Endothelial cell of hepatic sinusoid (primary cell): ENCODE measurements around the gene ZSCAN5A.
"Not testable (repeated sequence)": the region's sequence is repeated elsewhere in the genome, so short reads cannot be mapped to it uniquely, and the experiment has no call there.

Experiments used
- in situ Hi-C: cut with HindIII; loops from 2 replicates; pipeline ENCODE4 v1.10.0; 2017; ENCODE audit warnings: low sequenced_read_pairs

The ZSCAN5A gene, protein sequence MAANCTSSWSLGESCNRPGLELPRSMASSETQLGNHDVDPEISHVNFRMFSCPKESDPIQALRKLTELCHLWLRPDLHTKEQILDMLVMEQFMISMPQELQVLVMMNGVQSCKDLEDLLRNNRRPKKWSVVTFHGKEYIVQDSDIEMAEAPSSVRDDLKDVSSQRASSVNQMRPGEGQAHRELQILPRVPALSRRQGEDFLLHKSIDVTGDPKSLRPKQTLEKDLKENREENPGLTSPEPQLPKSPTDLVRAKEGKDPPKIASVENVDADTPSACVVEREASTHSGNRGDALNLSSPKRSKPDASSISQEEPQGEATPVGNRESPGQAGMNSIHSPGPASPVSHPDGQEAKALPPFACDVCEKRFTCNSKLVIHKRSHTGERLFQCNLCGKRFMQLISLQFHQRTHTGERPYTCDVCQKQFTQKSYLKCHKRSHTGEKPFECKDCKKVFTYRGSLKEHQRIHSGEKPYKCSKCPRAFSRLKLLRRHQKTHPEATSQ

DNA sequence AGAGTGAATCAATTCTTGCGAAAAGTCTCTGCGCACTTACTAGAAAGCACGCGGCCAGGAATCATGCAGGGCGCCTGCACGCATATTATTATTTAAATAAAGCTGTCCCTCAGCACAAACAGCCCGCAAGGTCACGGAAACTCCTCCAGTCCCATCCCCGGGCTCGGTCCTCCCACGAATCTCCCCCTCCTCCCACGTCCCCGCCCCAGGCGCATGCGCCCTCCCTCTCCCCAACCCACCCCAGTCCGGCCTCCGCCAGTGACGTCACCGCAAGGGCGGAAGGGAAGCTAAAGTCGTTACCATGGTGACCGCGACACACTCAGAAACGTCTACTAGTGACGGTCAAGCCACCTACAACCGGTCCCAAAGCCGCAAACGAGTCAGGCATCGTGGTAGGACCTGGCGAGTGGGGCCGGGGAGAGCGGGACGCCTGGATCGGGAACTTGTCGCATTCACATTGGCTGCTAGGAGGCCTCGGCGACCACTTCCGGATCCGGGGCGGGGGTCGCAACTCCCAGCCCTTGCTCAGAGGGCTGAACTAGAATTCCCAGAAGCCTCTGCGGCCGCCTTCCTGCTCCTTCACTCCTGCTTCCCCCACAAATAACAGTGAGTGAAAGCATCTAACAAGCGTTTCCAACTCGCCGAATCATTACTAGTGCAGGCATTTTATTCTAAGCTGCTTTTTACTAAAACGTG lies at the start of gene ZSCAN5A:
TSS of gene ZSCAN5A (minus strand) at position 459 of the 696 bp plus-strand sequence. CDS start 89,793 bp downstream, outside the sequence.
- in situ Hi-C loops = no loop called here

DNA sequence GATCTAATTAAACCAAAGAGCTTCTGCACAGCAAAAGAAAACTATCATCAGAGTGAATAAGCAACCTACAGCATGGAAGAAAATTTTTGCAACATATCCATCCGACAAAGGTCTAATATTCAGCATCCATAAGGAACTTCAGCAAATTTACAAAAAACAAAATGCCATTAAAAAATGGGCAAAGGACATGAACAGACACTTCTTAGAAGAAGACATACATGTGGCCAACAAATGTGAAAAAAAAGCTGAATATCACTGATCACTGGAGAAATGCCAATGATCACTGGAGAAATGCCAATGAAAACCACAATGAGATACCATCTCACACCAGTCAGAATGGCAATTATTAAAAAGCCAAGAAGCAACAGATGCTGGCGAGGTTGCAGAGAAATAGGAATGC lies 46.2 kb upstream of the ZSCAN5A start:
- in situ Hi-C loops = no loop called here

DNA sequence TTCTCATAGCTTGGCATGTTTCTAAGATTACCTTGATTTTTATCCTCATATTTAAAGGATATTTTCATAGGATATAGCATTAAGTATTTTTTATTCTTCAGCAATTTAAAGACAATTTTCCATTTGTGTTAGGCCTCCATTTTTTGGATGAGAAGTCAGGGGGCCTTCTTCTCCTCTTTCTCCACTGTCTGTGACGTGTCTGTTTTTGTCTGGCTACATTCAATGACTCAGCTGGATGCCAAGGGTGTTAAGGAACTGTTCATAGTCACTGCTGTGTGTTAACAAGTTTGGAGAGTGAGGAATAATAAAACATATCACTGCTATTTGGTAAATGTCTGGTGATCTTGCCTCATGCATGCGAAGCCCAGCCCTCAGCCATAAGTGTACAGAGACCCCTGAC lies 42.3 kb upstream of the ZSCAN5A start:
- in situ Hi-C loops = no loop called here

DNA sequence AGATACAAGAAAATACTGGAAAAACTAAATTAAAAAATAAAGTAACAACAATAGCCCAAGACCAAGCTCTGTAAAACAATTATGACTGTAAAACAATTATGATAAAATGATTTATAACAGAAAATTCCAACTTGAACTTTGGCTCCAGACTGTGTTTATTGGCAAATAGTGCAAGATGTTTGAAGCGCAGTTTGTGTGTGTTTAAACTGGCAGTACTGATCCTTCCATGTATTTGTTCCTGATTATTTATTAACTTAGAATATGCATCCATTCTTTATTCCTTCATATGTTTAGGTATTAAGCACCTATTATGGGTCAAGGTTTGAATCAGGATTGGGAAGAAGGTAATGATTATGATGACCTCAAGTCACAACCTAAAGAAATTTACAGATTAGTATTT lies 40.9 kb upstream of the ZSCAN5A start:
- in situ Hi-C loops = no loop called here

DNA sequence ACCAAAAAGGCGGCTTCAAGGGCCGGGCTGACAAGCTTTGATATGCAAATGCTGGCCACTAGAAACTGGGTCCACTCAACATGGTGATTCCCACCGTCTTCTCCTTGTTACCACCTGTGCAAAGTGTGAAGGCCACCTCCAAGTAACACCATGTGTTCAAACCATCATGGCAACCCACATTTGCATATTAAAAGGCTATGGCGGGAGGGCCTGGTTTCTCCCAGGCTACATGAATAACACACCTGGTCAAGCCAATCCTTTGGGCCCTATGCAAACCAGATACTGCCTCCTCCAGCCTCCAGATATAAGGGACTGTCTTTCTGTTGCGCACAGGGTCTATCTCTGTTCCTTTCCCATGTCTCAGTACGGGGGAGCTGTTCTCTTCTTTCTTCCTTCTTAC lies 36.6 kb upstream of the ZSCAN5A start:
- in situ Hi-C loops = no loop called here

DNA sequence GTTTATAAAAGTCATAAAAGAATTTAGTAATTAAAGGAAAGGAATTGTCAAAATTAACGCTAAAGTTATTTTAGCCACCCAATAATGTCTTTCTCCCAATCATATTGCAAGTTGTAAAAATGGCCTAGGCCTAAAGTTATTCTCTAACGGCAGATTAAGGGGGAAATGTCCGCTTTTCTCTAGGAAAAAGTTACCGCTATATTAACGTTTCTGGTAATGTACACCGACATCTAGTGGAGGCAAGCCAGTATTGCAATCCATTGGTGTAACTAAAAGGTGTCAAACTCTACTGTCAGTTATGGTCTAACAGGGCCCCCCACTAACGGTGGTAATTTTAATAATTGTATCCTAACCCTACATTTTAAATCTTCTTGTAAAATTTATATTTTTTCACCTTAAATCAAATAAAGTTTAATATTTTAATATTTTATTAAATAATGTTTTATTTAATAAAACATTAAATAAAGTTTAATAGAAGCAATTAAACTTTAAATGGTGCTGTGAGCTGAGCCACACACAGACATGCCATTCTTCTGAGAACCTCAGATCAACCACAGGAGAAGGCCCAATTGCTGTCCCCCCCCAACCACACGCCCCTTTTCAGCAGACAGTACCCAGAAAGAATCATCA lies 35.9 kb upstream of the ZSCAN5A start:
- in situ Hi-C loops = no loop called here

DNA sequence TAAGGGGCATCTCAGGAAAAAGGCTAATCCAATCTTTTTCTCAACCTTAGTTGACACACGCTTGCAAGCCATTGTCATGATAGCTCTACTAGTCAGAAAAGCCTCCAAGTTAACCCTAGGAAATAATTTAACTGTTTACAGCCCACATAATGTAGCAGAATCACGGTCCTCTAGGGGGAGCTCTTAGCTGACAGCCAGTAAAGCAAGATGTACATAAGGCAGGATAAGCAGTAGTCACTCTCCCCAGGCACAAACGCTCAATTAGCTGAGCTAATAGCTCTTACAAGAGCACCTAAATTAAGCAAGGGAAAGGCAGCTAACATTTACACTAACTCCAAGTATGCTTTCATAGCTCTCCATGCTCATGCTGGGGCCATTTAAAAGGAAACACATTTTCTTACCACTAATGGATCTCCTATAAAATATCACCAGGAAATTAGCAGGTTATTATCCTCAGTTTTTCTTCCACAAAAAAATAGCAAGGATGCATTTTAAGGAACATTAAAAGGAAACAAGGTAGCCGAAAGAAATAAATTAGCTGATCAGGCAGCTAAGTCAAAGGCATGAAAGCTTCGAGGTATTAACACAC lies 33.7 kb upstream of the ZSCAN5A start:
- in situ Hi-C loops = no loop called here

DNA sequence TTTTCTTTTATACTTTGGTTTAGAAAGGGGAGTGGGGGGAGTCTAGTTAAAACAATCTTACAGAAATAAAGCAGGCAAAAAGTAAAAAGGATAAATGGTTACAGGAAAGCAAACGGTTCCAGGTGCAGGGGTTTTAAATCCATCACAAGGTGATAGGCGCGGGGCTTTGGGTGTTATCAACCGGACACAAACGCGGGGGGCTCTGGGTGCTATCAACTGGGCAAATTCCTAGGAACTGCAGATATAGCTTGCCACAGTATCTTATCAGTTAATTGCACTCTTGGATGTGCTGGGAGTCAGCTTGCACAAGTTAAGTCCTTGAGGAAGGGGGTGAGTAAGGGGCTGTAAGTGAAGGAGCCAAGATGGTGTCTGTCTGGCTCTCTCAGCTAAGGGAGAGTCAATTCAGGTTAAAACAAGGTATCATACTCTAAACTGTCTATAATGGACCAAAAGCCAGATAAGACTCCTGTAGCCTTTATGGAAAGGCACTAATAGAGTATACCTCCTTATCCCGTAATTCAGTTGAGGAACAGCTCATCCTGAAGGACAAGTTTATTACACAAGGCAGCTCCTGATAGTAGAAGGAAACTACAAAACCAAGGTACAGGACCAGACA lies 32.6 kb upstream of the ZSCAN5A start:
- in situ Hi-C loops = no loop called here

DNA sequence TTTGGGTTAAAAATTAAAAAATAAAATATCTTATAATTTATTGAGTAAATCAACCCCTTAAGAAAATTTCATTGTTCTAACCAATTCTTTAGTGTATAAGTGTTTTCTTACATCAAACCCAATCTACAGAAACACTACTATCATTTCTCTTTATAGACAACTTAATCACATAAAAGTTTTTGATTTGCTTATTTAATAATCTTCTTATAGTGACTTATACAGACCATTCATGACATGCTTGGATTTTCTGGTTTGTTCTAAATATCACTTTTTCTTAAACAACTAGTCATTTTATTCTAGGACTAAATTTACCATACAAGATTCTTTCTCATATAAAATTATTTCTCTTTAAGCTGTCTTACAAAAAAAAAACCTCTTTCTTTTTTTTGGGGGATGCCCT lies 27.3 kb upstream of the ZSCAN5A start:
- in situ Hi-C loops = no loop called here

DNA sequence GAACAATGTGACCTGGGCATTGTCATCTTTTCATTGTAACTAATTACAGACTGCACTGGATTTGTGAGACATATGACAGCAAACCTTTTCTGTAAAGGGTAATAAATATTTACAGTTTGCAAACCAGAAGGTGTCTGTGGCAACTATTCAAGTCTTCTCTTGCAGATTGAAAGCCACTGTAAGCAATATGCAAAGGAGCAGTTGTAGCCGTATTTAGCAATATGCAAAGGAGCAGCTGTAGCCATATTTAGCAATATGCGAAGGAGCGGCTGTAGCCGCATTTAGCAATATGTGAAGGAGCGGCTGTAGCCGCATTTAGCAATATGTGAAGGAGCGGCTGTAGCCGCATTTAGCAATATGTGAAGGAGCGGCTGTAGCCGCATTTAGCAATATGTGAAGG lies 24.4 kb upstream of the ZSCAN5A start:
- in situ Hi-C loops = not testable (repeated sequence)

DNA sequence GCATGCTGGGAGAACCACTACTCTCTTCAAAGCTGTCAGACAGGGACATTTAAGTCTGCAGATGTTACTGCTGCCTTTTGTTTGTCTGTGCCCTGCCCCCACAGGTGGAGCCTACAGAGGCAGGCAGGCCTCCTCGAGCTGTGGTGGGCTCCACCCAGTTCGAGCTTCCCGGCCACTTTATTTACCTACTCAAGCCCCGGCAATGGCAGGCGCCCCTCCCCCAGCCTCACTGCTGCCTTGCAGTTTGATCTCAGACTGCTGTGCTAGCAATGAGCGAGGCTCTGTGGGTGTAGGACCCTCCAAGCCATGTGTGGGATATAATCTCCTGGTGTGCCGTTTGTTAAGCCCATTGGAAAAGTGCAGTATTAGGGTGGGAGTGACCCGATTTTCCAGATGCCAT lies 22.4 kb upstream of the ZSCAN5A start:
- in situ Hi-C loops = not testable (repeated sequence)

DNA sequence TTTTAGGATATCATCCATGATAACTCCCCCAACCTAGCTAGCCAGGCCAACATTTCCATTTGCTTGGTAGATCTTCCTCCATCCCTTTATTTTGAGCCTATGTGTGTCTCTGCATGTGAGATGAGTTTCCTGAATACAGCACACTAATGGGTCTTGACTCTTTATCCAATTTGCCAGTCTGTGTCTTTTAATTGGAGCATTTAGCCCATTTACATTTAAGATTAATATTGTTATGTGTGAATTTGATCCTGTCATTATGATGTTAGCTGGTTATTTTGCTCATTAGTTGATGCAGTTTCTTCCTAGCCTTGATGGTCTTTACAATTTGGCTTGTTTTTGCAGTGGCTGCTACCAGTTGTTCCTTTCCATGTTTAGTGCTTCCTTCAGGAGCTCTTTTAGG lies 20.7 kb upstream of the ZSCAN5A start:
- in situ Hi-C loops = not testable (repeated sequence)

DNA sequence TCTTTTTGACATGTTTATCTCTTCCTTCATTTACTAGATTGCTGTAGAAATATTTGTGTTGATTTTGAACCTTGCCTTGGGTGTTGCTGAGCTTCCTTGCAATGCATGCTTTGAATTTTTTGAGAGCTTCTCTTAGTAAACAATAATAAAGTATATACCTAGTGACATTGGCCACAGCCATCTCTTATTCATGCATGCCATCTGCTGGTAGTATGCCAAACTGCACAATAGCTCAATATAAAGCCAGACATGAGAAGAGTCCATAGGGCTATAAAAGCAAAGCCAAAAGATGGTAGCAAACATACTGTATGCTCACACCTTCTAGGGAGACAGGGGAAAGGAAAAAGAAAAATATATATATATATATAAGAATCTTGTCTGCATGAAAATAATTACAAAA lies 18.9 kb upstream of the ZSCAN5A start:
- in situ Hi-C loops = no loop called here

DNA sequence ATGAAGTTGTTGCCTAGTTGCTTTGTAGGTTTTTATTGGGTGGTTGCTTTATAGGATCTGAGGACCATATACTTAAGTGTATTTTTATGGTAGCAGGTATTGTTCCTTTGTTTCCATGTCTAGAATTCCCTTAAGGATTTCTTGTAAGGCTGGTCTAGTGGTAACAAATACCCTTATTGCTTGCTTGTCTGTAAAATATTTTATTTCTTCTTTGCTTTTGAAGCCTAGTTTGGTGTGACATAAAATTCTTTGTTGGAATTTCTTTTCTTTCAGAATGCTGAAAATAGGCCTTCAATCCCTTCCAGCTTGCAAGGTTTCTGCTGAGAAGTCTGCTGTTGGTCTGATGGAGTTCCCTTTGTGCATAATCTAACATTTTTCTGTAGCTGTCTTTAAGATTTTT lies 18.1 kb upstream of the ZSCAN5A start:
- in situ Hi-C loops = no loop called here

DNA sequence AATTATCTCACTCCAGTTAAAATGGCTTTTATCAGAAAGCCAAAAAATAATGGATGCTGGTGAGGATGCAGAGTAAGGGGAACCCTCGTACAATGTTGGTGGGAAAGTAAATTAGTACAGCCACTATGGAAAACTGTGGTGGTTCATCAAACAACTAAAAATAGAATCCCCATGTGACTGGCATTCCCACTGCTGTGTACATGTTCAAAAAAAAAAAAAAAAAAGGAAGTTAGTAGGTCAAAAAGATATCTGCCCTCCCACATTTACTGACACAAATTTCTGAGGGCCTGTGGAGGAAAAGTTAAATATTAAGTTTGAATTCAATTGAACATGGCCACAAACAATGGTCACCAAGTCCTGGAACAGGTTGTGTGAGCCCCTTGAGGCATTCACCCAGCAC lies 9.8 kb upstream of the ZSCAN5A start:
- in situ Hi-C loops = no loop called here

DNA sequence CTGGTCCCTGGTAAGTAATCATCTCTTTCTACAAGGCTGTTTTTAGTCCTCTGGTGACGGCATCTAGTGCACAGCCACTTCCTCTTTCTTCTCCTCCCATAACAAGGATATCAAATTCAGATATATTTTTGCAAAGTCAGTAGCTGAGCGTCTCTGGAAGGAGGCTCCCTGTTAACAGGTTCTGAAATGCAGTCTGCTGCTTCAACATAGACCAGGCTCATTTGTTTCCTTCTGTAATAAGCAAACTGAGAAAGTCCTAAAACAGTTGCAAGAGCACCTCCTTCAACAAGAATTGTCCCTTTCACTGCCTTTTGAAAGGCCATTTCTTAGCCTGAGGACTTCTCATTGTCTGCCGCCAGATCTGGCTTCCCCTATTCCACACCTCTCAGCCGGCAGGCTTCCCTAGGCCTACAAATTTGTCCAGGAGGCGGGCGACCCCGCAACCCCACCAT lies 7.4 kb upstream of the ZSCAN5A start:
- in situ Hi-C loops = no loop called here

DNA sequence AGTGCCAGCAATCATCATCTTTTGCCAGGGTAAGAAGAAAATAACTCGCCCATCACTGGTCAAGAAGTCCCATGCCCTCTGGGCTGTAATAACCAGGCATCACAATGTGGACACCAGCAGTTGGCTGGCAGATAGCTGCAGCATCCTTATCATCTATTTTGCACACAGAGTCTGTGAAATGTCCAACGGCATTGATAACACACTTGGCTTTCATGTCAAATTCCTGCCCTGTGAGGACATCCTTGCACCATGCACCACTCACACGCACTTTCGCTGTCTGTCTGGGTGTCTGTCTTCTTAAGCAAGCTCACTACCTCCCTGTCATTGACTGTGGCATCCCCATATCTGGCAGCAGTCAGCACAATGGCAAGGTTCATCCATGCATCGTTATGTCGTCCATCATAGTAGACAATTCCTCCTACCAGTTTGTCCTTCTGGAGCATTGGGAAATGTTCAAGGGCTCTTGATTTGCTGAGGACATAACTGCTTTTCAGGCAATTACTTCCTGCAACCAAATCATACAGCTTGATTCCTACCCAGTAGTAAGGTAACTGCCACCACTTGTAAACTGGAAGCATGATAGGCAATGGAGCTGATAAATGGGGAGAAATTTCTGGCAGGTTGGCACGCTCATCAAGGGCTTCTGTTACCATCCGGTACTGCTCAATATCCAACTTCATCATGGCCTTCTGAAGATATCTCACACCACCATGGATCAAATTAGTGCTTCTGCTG lies 6.8 kb upstream of the ZSCAN5A start:
- in situ Hi-C loops = no loop called here

DNA sequence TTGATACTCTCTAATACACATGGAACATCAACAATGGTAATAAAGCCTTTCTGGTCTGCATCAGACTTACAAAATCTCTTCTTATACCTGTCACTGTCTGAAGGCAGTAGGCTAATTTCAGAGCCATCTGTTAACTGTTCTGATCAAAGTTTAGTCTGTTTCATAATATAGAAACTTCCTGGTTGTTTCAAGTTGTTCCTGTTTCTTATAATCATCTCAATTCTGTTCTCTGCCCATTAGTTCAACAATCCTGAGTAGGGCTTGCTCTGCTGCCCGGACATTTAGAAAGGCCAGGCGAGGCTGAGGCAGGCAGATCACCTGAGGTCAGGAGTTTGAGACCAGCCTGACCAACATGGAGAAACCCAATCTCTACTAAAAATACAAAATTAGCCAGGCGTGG lies 5.4 kb upstream of the ZSCAN5A start:
- in situ Hi-C loops = no loop called here

DNA sequence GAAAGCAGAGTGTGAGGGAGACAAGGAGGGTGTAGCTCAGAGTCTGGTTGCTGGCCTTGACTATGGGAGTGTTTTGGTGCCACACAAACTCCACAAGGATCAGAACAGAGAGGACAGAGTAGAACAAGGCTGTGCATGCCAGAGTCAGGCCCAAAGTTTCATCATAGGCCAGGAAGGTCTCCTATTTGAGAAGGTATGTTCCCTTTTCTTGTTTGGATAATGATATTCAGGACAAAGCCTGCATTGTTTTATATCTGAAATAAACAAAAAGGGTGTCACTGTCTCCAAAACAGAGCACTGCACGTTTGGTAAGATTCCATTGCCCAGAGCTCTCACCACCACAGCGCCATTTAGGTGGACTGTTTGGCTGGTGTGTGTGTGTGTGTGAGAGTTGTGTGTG lies 3.1 kb upstream of the ZSCAN5A start:
- in situ Hi-C loops = no loop called here

DNA sequence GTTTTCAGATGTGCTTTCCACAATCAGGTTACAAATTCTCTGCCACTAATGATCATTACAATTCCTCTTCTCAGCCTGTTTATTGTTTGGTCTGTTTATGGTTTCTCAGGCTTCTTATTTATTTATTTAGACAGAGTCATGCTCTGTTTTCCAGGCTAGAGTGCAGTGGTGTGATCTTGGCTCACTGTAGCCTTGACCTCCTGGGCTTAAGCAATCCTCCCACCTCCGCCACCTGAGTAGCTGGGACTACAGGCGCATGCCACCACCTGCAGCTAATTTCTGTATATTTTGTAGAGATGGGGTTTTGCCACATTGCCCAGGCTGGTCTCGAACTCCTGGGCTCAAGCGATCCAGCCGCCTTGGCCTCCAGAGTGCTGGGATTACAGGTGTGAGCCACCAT lies 2.1 kb upstream of the ZSCAN5A start:
- in situ Hi-C loops = no loop called here
